Spleen (tissue), 7 donors: ENCODE results near the gene STK24.

Experiments used
- CTCF ChIP-seq, 11 experiments: fragments of 200-600 bp in 7 of 11; fragments of 450-650 bp in 4 of 11; sonication (generic) in 4 of 11; IDR thresholded peaks in 8 of 11; conservative IDR thresholded peaks in 3 of 11; 1 replicate in 7 of 11; 2 replicates in 4 of 11; pipeline versions ENCODE4 v1.4.0 to v1.8.0; 2016 to 2021; ENCODE audit warnings: antibody characterized with exemption in 11 of 11, inconsistent platforms in 4 of 11, mild to moderate bottlenecking in 1 of 11
- POLR2A ChIP-seq, 3 donors: fragments of 450-650 bp; IDR thresholded peaks; one replicate each; pipeline ENCODE4 v1.5.1; 2017; ENCODE audit warnings: antibody characterized with exemption in 3 of 3, mild to moderate bottlenecking in 1 of 3
- POLR2AphosphoS5 ChIP-seq, 3 donors: sonication (generic); formaldehyde crosslinking; IDR thresholded peaks; one replicate each; pipeline ENCODE4 v1.5.1; 2017; ENCODE audit warnings: antibody characterized with exemption in 3 of 3
- donor health status: DM: no; HTN: no; CAD: no; lungs with moderate emphysema.
- donor health status: DM: no; HTN: no; CAD: no.
- donor health status: DM: no; HTN: no; CAD: no.

- no peak for TF ChIP-seq CTCF (IDR thresholded peaks at IDR 0.05 in 8 of 11, conservative IDR thresholded peaks at IDR 0.05 in 3 of 11)
- no peak for TF ChIP-seq POLR2AphosphoS5 (IDR thresholded peaks at IDR 0.05)
- TF ChIP-seq POLR2A (IDR thresholded peaks at IDR 0.05): no peak
Observed at GRCh38 chr13:98541191-98541590, 35.7 kb downstream of the STK24 start.
